Measurements from ENCODE around the gene ATG4B. TPM values are rescaled to one million over a fixed set of nuclear protein-coding genes. Genes with fewer than 3 reads are reported as not detected.

The ATG4B gene
- total RNA-seq, 4 donors from 2014 or later: 39.1 to 76.0 (median 55.3) TPM

GRCh38 chr2:241617431-241618154 lies 19.9 kb upstream of the ATG4B start:
- H3K4me3 ChIP-seq: peak overlapping the region; percentile 20 to 40 (median 32)
- peak overlapping the region in 3 of 4 donors; percentile 14 to 25 (median 23) for H3K27ac ChIP-seq (replicated peaks in 1 of 4)

GRCh38 chr2:241618296-241618805 lies 19.1 kb upstream of the ATG4B start:
- Histone ChIP-seq H3K4me3 (no peak overlapping the region), H3K27me3 (no peaks in the 10 kb centered on the region), H3K4me1 (peaks cover 8 to 20% (median 19%) of the 10 kb centered on the region in 4 donors), H3K27ac (replicated peaks in 1 of 4) (peak overlapping the region in 2 of 4 donors; percentile 14 to 23), H3K9me3 (no peaks in the 10 kb centered on the region), H3K36me3 (peaks cover 0 to 16% (median 6%) of the 10 kb centered on the region in 4 donors)
- 92% methylated on average over 5 of the region's 5 CpGs for WGBS
- TF ChIP-seq, protein P1, sequence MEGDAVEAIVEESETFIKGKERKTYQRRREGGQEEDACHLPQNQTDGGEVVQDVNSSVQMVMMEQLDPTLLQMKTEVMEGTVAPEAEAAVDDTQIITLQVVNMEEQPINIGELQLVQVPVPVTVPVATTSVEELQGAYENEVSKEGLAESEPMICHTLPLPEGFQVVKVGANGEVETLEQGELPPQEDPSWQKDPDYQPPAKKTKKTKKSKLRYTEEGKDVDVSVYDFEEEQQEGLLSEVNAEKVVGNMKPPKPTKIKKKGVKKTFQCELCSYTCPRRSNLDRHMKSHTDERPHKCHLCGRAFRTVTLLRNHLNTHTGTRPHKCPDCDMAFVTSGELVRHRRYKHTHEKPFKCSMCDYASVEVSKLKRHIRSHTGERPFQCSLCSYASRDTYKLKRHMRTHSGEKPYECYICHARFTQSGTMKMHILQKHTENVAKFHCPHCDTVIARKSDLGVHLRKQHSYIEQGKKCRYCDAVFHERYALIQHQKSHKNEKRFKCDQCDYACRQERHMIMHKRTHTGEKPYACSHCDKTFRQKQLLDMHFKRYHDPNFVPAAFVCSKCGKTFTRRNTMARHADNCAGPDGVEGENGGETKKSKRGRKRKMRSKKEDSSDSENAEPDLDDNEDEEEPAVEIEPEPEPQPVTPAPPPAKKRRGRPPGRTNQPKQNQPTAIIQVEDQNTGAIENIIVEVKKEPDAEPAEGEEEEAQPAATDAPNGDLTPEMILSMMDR (IDR thresholded peaks at IDR 0.05): no peak
- no peak for TF ChIP-seq EP300 (IDR thresholded peaks at IDR 0.05)
- TF ChIP-seq POLR2A (IDR thresholded peaks at IDR 0.05; ENCODE audit: low read depth): no peak
- no peak for TF ChIP-seq POLR2AphosphoS5 (IDR thresholded peaks at IDR 0.05)
- intact Hi-C loops (cut with DNase I): no loop called here
- DNase-seq (ENCODE audit: extremely low spot score): no peak

More at GRCh38 chr2:241617431-241618154, 19.9 kb upstream of the ATG4B start:
- 53% methylated on average over 15 of the region's 15 CpGs for WGBS
- TF ChIP-seq, protein P1 (IDR thresholded peaks at IDR 0.05): no peak
- TF ChIP-seq POLR2AphosphoS5 (IDR thresholded peaks at IDR 0.05): no peak
- no peaks in the 10 kb centered on the region for H3K27me3 ChIP-seq
- H3K9me3 ChIP-seq: no peaks in the 10 kb centered on the region
- peaks cover 8 to 22% (median 21%) of the 10 kb centered on the region in 4 donors for H3K4me1 ChIP-seq
- intact Hi-C loops (cut with DNase I): no loop called here
- DNase-seq (ENCODE audit: extremely low spot score): no peak
- peaks cover 0 to 16% (median 5%) of the 10 kb centered on the region in 4 donors for H3K36me3 ChIP-seq

- WGBS: 93% methylated on average over 11 of the region's 11 CpGs
- H3K4me3 ChIP-seq: no peak overlapping the region
- TF ChIP-seq POLR2A (IDR thresholded peaks at IDR 0.05; ENCODE audit: low read depth) (no peak), POLR2AphosphoS5 (IDR thresholded peaks at IDR 0.05) (no peak), EP300 (IDR thresholded peaks at IDR 0.05) (no peak)
- TF ChIP-seq, protein P1 (IDR thresholded peaks at IDR 0.05): no peak
- peaks cover 0 to 16% (median 8%) of the 10 kb centered on the region in 4 donors for H3K36me3 ChIP-seq
- H3K27ac ChIP-seq (replicated peaks in 1 of 4): no peak overlapping the region
- no peak for DNase-seq (ENCODE audit: extremely low spot score)
- H3K4me1 ChIP-seq: peaks cover 8 to 20% (median 19%) of the 10 kb centered on the region in 4 donors
- H3K9me3 ChIP-seq: no peaks in the 10 kb centered on the region
- intact Hi-C loops (cut with DNase I): no loop called here
- no peaks in the 10 kb centered on the region for H3K27me3 ChIP-seq
Observed at GRCh38 chr2:241618829-241619228, 18.7 kb upstream of the ATG4B start.

DNA sequence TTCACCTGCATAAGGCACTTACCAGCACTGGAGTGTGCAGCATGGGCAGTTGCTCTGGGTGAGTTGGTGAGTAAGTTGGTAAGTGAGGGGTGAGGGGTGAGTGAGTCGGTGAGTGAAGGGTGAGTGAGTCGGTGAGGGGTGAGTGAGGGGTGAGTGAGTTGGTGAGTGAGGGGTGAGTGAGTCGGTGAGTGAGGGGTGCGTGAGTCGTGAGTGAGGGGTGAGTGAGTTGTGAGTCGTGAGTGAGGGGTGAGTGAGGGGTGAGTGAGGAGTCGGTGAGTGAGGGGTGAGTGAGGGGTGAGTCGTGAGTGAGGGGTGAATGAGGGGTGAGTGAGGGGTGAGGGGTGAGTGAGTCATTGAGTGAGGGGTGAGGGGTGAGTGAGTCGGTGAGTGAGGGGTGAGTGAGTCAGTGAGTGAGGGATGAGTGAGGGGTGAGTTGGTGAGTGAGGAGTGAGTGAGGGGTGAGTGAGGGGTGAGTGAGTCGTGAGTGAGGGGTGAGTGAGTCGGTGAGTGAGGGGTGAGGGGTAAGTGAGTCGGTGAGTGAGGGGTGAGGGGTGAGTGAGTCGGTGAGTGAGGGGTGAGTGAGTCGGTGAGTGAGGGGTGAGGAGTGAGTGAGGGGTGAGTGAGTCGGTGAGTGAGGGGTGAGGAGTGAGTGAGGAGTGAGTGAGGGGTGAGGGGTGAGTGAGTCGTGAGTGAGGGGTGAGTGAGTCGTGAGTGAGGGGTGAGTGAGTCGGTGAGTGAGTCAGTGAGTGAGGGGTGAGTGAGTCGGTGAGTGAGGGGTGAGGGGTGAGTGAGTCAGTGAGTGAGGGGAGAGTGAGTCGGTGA lies 17.7 kb upstream of the ATG4B start:
- intact Hi-C loops (cut with DNase I): no loop called here
- WGBS: 94% methylated on average over 20 of the region's 20 CpGs
- no peak overlapping the region for H3K27ac ChIP-seq (replicated peaks in 1 of 4)
- H3K4me3 ChIP-seq: no peak overlapping the region
- no peak for DNase-seq (ENCODE audit: extremely low spot score)
- peaks cover 0 to 16% (median 9%) of the 10 kb centered on the region in 4 donors for H3K36me3 ChIP-seq
- H3K4me1 ChIP-seq: peaks cover 8 to 20% (median 19%) of the 10 kb centered on the region in 4 donors
- TF ChIP-seq POLR2A (IDR thresholded peaks at IDR 0.05; ENCODE audit: low read depth): no peak
- TF ChIP-seq, protein P1 (IDR thresholded peaks at IDR 0.05): no peak
- no peak for TF ChIP-seq POLR2AphosphoS5 (IDR thresholded peaks at IDR 0.05)
- no peak for TF ChIP-seq EP300 (IDR thresholded peaks at IDR 0.05)
- H3K27me3 ChIP-seq: no peaks in the 10 kb centered on the region
- no peaks in the 10 kb centered on the region for H3K9me3 ChIP-seq

Data from esophagus muscularis mucosa (tissue), 4 donors.